SK-N-SH treated with all-trans-retinoic acid at 6 μM for 48 hours (cell line): ENCODE measurements around the gene GPHN.

Experiments
- ATAC-seq: fragments of 200-7000 bp; cut with Tn5 transposase; 3 replicates; pipeline ENCODE4 v1.9.1; 2020; ENCODE audit warnings: mild to moderate bottlenecking, moderate library complexity
- BACH2 ChIP-seq: fragments of 250-450 bp; sonication (Bioruptor Pico); IDR thresholded peaks from 2 replicates; pipeline ENCODE4 v1.9.0; 2021; ENCODE audit warnings: mild to moderate bottlenecking, borderline replicate concordance
- CSDC2 ChIP-seq: fragments of 250-450 bp; sonication (Bioruptor Pico); IDR thresholded peaks from 2 replicates; pipeline ENCODE4 v1.5.0; 2020; ENCODE audit warnings: mild to moderate bottlenecking, moderate library complexity
- ESRRG ChIP-seq: fragments of 250-450 bp; sonication (Bioruptor Pico); IDR thresholded peaks from 2 replicates; pipeline ENCODE4 v1.6.1; 2021; ENCODE audit warnings: mild to moderate bottlenecking
- GLIS3 ChIP-seq: fragments of 250-450 bp; sonication (Bioruptor Pico); IDR thresholded peaks from 2 replicates; pipeline ENCODE4 v1.5.0; 2020; ENCODE audit warnings: mild to moderate bottlenecking, moderate library complexity
- OSR1 ChIP-seq: fragments of 250-450 bp; sonication (Bioruptor Pico); IDR thresholded peaks from 2 replicates; pipeline ENCODE4 v1.8.0; 2022; ENCODE audit warnings: moderate library complexity, mild to moderate bottlenecking, inconsistent platforms
- PPARA ChIP-seq: fragments of 250-450 bp; sonication (Bioruptor Pico); IDR thresholded peaks from 2 replicates; pipeline ENCODE4 v1.5.0; 2020; ENCODE audit warnings: mild to moderate bottlenecking, borderline replicate concordance
- RARB ChIP-seq: fragments of 250-450 bp; sonication (Bioruptor Pico); IDR thresholded peaks from 2 replicates; pipeline ENCODE4 v1.8.0; 2021; ENCODE audit warnings: mild to moderate bottlenecking, moderate library complexity
- SNAI2 ChIP-seq: fragments of 250-450 bp; sonication (Bioruptor Pico); IDR thresholded peaks from 2 replicates; pipeline ENCODE4 v1.5.0; 2020; ENCODE audit warnings: mild to moderate bottlenecking, moderate library complexity
- TOX ChIP-seq: fragments of 250-450 bp; sonication (Bioruptor Pico); IDR thresholded peaks from 2 replicates; pipeline ENCODE4 v1.8.0; 2021; ENCODE audit warnings: mild to moderate bottlenecking, moderate library complexity, borderline replicate concordance
- ZFP3 ChIP-seq: fragments of 250-450 bp; sonication (Bioruptor Pico); IDR thresholded peaks from 2 replicates; pipeline ENCODE4 v1.5.0; 2020; ENCODE audit warnings: mild to moderate bottlenecking, moderate library complexity
- ZFP30 ChIP-seq: fragments of 450-650 bp; formaldehyde crosslinking; IDR thresholded peaks from 2 replicates; pipeline ENCODE4 v1.5.0; 2022; ENCODE audit warnings: mild to moderate bottlenecking, moderate library complexity
- ZNF565 ChIP-seq: fragments of 450-650 bp; formaldehyde crosslinking; conservative IDR thresholded peaks from 2 replicates; pipeline ENCODE4 v1.5.0; 2020; ENCODE audit warnings: low read depth, mild to moderate bottlenecking, moderate library complexity
- ZNF70 ChIP-seq: fragments of 450-650 bp; formaldehyde crosslinking; IDR thresholded peaks from 2 replicates; pipeline ENCODE4 v1.5.0; 2020; ENCODE audit warnings: mild to moderate bottlenecking, moderate library complexity
- ZNF8 ChIP-seq: fragments of 450-650 bp; formaldehyde crosslinking; IDR thresholded peaks from 2 replicates; pipeline ENCODE4 v1.5.0; 2020; ENCODE audit warnings: mild to moderate bottlenecking, moderate library complexity
- TF ChIP-seq, protein P1 (sequence below): fragments of 250-450 bp; sonication (Bioruptor Pico); IDR thresholded peaks from 2 replicates; pipeline ENCODE4 v1.8.0; 2020; ENCODE audit warnings: mild to moderate bottlenecking, moderate library complexity, borderline replicate concordance
- TF ChIP-seq, protein P2 (sequence below): fragments of 250-450 bp; sonication (Bioruptor Pico); IDR thresholded peaks from 2 replicates; pipeline ENCODE4 v1.5.0; 2020; ENCODE audit warnings: mild to moderate bottlenecking, moderate library complexity
- TF ChIP-seq, protein P3 (sequence below): fragments of 250-450 bp; sonication (Bioruptor Pico); IDR thresholded peaks from 2 replicates; pipeline ENCODE4 v1.8.0; 2021; ENCODE audit warnings: low read depth, mild to moderate bottlenecking, moderate library complexity, borderline replicate concordance
- TF ChIP-seq, protein P4 (sequence below): fragments of 250-450 bp; sonication (Bioruptor Pico); IDR thresholded peaks from 2 replicates; pipeline ENCODE4 v1.5.1; 2021; ENCODE audit warnings: mild to moderate bottlenecking, moderate library complexity

Gene GPHN

DNA sequence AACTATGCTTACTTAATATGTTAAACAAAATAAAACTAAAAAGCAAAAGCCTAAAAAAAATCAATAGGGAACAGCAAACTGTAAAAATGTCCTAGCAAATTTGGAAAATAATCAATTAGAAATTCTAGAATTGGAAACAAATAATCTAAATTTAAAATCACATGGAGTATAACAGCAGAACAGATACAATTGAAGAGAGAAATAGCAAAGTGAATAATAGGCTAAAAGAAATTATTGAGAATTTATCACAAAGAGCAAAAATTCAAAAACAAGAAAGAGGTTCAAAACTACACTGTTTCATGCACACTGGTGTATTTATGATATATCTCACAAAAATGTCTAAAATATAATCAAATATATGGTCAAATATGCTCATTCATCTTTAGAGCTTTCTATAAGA lies 231.9 kb downstream of the GPHN start:
- ATAC-seq = no peak
- TF ChIP-seq ZFP30 (CRISPR knock-in tag) = peak; percentile 95
- TF ChIP-seq OSR1 = no peak

DNA sequence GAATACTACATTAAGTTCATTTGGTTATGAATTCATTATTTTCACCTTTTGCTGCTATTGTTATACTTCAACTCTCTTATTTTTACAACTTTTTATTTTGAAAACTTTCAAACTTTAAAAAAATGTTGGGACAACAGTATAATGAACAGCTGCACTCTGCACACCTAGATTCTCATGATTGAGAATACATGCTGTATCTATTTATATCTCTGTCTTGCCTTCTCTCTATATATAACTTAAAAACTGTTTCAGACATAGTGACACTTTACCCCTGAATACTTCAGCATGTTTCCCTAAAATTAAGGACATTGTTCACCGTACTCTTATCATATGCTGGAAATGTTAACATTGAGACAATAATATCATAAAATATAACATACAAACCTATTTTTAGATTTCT lies 237.1 kb downstream of the GPHN start:
- ATAC-seq = no peak
- no peak for TF ChIP-seq SNAI2 (CRISPR knock-in tag)
- no peak for TF ChIP-seq RARB
- TF ChIP-seq ZNF565 (CRISPR knock-in tag) = no peak
- TF ChIP-seq, protein P1, sequence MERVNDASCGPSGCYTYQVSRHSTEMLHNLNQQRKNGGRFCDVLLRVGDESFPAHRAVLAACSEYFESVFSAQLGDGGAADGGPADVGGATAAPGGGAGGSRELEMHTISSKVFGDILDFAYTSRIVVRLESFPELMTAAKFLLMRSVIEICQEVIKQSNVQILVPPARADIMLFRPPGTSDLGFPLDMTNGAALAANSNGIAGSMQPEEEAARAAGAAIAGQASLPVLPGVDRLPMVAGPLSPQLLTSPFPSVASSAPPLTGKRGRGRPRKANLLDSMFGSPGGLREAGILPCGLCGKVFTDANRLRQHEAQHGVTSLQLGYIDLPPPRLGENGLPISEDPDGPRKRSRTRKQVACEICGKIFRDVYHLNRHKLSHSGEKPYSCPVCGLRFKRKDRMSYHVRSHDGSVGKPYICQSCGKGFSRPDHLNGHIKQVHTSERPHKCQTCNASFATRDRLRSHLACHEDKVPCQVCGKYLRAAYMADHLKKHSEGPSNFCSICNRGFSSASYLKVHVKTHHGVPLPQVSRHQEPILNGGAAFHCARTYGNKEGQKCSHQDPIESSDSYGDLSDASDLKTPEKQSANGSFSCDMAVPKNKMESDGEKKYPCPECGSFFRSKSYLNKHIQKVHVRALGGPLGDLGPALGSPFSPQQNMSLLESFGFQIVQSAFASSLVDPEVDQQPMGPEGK (CRISPR knock-in tag) = no peak
- no peak for TF ChIP-seq OSR1
- TF ChIP-seq, protein P2, sequence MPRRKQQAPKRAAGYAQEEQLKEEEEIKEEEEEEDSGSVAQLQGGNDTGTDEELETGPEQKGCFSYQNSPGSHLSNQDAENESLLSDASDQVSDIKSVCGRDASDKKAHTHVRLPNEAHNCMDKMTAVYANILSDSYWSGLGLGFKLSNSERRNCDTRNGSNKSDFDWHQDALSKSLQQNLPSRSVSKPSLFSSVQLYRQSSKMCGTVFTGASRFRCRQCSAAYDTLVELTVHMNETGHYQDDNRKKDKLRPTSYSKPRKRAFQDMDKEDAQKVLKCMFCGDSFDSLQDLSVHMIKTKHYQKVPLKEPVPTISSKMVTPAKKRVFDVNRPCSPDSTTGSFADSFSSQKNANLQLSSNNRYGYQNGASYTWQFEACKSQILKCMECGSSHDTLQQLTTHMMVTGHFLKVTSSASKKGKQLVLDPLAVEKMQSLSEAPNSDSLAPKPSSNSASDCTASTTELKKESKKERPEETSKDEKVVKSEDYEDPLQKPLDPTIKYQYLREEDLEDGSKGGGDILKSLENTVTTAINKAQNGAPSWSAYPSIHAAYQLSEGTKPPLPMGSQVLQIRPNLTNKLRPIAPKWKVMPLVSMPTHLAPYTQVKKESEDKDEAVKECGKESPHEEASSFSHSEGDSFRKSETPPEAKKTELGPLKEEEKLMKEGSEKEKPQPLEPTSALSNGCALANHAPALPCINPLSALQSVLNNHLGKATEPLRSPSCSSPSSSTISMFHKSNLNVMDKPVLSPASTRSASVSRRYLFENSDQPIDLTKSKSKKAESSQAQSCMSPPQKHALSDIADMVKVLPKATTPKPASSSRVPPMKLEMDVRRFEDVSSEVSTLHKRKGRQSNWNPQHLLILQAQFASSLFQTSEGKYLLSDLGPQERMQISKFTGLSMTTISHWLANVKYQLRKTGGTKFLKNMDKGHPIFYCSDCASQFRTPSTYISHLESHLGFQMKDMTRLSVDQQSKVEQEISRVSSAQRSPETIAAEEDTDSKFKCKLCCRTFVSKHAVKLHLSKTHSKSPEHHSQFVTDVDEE (CRISPR knock-in tag) = no peak
- TF ChIP-seq, protein P3, sequence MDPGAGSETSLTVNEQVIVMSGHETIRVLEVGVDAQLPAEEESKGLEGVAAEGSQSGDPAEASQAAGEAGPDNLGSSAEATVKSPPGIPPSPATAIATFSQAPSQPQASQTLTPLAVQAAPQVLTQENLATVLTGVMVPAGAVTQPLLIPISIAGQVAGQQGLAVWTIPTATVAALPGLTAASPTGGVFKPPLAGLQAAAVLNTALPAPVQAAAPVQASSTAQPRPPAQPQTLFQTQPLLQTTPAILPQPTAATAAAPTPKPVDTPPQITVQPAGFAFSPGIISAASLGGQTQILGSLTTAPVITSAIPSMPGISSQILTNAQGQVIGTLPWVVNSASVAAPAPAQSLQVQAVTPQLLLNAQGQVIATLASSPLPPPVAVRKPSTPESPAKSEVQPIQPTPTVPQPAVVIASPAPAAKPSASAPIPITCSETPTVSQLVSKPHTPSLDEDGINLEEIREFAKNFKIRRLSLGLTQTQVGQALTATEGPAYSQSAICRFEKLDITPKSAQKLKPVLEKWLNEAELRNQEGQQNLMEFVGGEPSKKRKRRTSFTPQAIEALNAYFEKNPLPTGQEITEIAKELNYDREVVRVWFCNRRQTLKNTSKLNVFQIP (CRISPR knock-in tag) = no peak
- TF ChIP-seq TOX (CRISPR knock-in tag) = no peak
- TF ChIP-seq ZNF8 (CRISPR knock-in tag) = no peak
- TF ChIP-seq CSDC2 (CRISPR knock-in tag) = no peak

DNA sequence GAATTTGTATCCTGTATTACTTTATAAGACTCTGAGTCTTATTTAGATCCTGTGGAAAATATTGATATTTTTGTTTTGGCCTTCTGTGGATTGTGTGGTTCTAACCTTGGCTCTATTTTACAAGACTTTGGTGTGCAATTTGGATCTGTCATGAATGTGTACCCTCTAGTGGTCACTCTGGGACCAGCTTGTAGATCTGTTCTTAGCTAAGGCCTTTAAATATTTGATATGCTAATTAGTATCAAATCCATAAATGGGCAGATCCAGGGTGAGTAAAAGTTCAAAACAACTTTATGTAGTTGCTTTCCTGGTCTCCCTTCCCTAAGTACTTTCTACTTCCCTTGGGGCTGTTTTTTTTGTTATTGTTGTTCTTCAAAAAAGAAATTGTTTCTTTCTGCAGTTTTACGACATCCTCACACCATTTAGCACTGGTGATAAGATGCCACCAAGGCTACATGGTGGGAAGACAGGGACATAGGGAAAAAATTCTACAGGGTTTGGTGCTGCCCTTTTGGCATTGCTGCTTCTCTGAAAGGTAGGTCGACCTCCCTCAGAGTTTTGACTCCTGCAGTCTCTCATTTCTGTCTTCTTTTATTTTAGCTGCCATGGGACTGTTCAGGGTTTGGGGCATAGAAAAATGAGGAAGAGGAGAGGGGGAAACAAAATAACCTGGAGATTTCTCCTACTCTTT lies 238.5 kb downstream of the GPHN start:
- TF ChIP-seq ZFP3 (CRISPR knock-in tag) = no peak
- TF ChIP-seq, protein P4, sequence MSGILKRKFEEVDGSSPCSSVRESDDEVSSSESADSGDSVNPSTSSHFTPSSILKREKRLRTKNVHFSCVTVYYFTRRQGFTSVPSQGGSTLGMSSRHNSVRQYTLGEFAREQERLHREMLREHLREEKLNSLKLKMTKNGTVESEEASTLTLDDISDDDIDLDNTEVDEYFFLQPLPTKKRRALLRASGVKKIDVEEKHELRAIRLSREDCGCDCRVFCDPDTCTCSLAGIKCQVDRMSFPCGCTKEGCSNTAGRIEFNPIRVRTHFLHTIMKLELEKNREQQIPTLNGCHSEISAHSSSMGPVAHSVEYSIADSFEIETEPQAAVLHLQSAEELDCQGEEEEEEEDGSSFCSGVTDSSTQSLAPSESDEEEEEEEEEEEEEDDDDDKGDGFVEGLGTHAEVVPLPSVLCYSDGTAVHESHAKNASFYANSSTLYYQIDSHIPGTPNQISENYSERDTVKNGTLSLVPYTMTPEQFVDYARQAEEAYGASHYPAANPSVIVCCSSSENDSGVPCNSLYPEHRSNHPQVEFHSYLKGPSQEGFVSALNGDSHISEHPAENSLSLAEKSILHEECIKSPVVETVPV (CRISPR knock-in tag) = no peak
- TF ChIP-seq TOX (CRISPR knock-in tag) = no peak
- TF ChIP-seq OSR1 = no peak
- TF ChIP-seq PPARA (CRISPR knock-in tag) = no peak
- TF ChIP-seq, protein P3 (CRISPR knock-in tag) = no peak
- TF ChIP-seq ZNF70 (CRISPR knock-in tag) = no peak
- TF ChIP-seq GLIS3 (CRISPR knock-in tag) = no peak
- peak; percentile 81 for ATAC-seq

DNA sequence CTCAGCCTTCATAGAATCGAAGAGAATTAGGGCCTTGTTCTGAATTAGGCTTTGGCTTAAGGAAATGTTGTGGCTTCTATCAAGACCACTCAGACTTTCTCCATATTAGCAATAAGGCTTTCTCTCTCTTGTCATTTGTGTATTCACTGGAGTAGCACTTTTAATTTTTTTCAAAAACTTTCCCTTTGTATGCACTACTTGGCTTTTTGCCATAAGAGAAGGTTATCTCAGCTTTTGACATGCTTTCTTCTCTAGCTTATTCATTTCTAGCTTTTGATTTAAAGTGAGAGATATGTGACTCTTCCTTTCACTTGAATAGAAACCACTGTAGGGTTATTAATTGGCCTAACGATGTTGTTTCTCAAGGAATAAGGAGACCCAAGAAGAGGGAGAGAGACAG lies 244.2 kb downstream of the GPHN start:
- TF ChIP-seq ZNF70 (CRISPR knock-in tag) (no peak), TOX (CRISPR knock-in tag) (no peak), GLIS3 (CRISPR knock-in tag) (no peak), ESRRG (no peak), BACH2 (CRISPR knock-in tag) (no peak)

More for the DNA sequence above, 244.2 kb downstream of the GPHN start:
- ATAC-seq = no peak
